Suprapubic skin (tissue), 4 donors: ENCODE results near the gene CBR1. TPM values are rescaled to one million over a fixed set of nuclear protein-coding genes. Genes with fewer than 3 reads are reported as not detected.

Experiments
- DNase-seq, 2 donors: peaks; one replicate each; pipeline ENCODE4 v3.0.0-alpha.2; 2019; ENCODE audit warnings: low spot score in 2 of 2
- H3K27ac ChIP-seq: fragments of 200-600 bp; sonication (generic); one replicate; pipeline ENCODE4 v1.5.1; 2019
- H3K27me3 ChIP-seq: fragments of 200-600 bp; sonication (generic); one replicate; pipeline ENCODE4 v1.5.1; 2019
- H3K36me3 ChIP-seq: fragments of 200-600 bp; sonication (generic); one replicate; pipeline ENCODE4 v1.5.1; 2019
- H3K4me1 ChIP-seq: fragments of 200-600 bp; sonication (generic); one replicate; pipeline ENCODE4 v1.5.1; 2019
- H3K4me3 ChIP-seq: fragments of 200-600 bp; sonication (generic); one replicate; pipeline ENCODE4 v1.5.1; 2019; ENCODE audit warnings: mild to moderate bottlenecking
- H3K9me3 ChIP-seq: fragments of 200-600 bp; sonication (generic); one replicate; pipeline ENCODE4 v1.5.1; 2019
- CTCF ChIP-seq, 2 donors: fragments of 200-600 bp in 1 of 2; fragments of 450-650 bp in 1 of 2; sonication (generic) in 1 of 2; IDR thresholded peaks; one replicate each; pipeline ENCODE4 v1.5.1; 2016 to 2019; ENCODE audit warnings: antibody characterized with exemption in 2 of 2, mild to moderate bottlenecking in 1 of 2, moderate library complexity in 1 of 2
- EP300 ChIP-seq: sonication (generic); formaldehyde crosslinking; IDR thresholded peaks from one replicate; pipeline ENCODE4 v1.6.1; 2017; ENCODE audit warnings: antibody characterized with exemption
- POLR2A ChIP-seq, 2 donors: fragments of 450-650 bp; IDR thresholded peaks; one replicate each; pipeline ENCODE4 v1.6.1; 2017; ENCODE audit warnings: antibody characterized with exemption in 2 of 2, mild to moderate bottlenecking in 2 of 2, moderate library complexity in 2 of 2
- POLR2AphosphoS5 ChIP-seq, 3 donors: sonication (generic); formaldehyde crosslinking; IDR thresholded peaks; one replicate each; pipeline ENCODE4 v1.6.1; 2017; ENCODE audit warnings: antibody characterized with exemption in 3 of 3
- WGBS: methylation state at CpG from one replicate; pipeline ENCODE4 v1.1.5; 2018; 5-methylcytosine and 5-hydroxymethylcytosine counted together
- total RNA-seq, 4 donors: library from RNA; depleted of rRNA; stranded (reverse); fragments of >200 nt; gene quantifications; one replicate each; pipeline ENCODE4 v1.1.0, GENCODE V29; 2016

The CBR1 gene
- total RNA-seq, 4 donors from 2014 or later: 205 to 450 (median 302) TPM

- no peaks in the 10 kb centered on the region for H3K9me3 ChIP-seq
- no peak overlapping the region for H3K4me3 ChIP-seq
- H3K27ac ChIP-seq: no peak overlapping the region
- peaks cover 9% of the 10 kb centered on the region for H3K4me1 ChIP-seq
- no peak for DNase-seq
- 96% methylated on average over 5 of the region's 7 CpGs for WGBS
- no peaks in the 10 kb centered on the region for H3K27me3 ChIP-seq
- peaks cover 79% of the 10 kb centered on the region for H3K36me3 ChIP-seq
- TF ChIP-seq POLR2AphosphoS5 (IDR thresholded peaks at IDR 0.05): no peak
- TF ChIP-seq CTCF (IDR thresholded peaks at IDR 0.05): no peak
- TF ChIP-seq EP300: no peak
- no peak for TF ChIP-seq POLR2A (IDR thresholded peaks at IDR 0.05)
These were observed 21.5 kb upstream of the CBR1 start for GRCh38 chr21:36048357-36048756.

- TF ChIP-seq POLR2A (IDR thresholded peaks at IDR 0.05): no peak
- peak in 1 of 3 donors; percentile 21 for TF ChIP-seq POLR2AphosphoS5 (IDR thresholded peaks at IDR 0.05)
- no peak for DNase-seq
- H3K9me3 ChIP-seq: no peaks in the 10 kb centered on the region
- peaks cover 23% of the 10 kb centered on the region for H3K4me1 ChIP-seq
- peaks cover 76% of the 10 kb centered on the region for H3K36me3 ChIP-seq
- 51% methylated on average over 10 of the region's 10 CpGs for WGBS
- peak overlapping the region; percentile 51 for H3K27ac ChIP-seq
- no peaks in the 10 kb centered on the region for H3K27me3 ChIP-seq
- no peak overlapping the region for H3K4me3 ChIP-seq
These were observed 16.7 kb upstream of the CBR1 start for GRCh38 chr21:36052860-36053714.

- Histone ChIP-seq H3K27me3 (no peaks in the 10 kb centered on the region), H3K4me1 (peaks cover 29% of the 10 kb centered on the region), H3K27ac (peak overlapping the region; percentile 51), H3K36me3 (peaks cover 71% of the 10 kb centered on the region), H3K9me3 (no peaks in the 10 kb centered on the region), H3K4me3 (no peak overlapping the region)
- WGBS: 96% methylated on average over 3 of the region's 3 CpGs
- no peak for TF ChIP-seq POLR2AphosphoS5 (IDR thresholded peaks at IDR 0.05)
- TF ChIP-seq CTCF (IDR thresholded peaks at IDR 0.05): no peak
- no peak for TF ChIP-seq POLR2A (IDR thresholded peaks at IDR 0.05)
- TF ChIP-seq EP300: no peak
- DNase-seq: no peak
These were observed 16.1 kb upstream of the CBR1 start for GRCh38 chr21:36053715-36054062.

- Histone ChIP-seq H3K27me3 (no peaks in the 10 kb centered on the region), H3K27ac (no peak overlapping the region), H3K36me3 (peaks cover 57% of the 10 kb centered on the region), H3K4me3 (no peak overlapping the region), H3K9me3 (no peaks in the 10 kb centered on the region), H3K4me1 (peaks cover 39% of the 10 kb centered on the region)
- TF ChIP-seq EP300 (no peak), POLR2AphosphoS5 (IDR thresholded peaks at IDR 0.05) (no peak), CTCF (IDR thresholded peaks at IDR 0.05) (no peak), POLR2A (IDR thresholded peaks at IDR 0.05) (no peak)
- no peak for DNase-seq
- 68% methylated on average over 3 of the region's 3 CpGs for WGBS
These were observed 14.3 kb upstream of the CBR1 start for GRCh38 chr21:36055551-36055950.

- Histone ChIP-seq H3K27me3 (no peaks in the 10 kb centered on the region), H3K4me3 (peak overlapping the region; percentile 56), H3K36me3 (peaks cover 26% of the 10 kb centered on the region), H3K27ac (peak overlapping the region; percentile 94), H3K4me1 (peaks cover 29% of the 10 kb centered on the region), H3K9me3 (no peaks in the 10 kb centered on the region)
- WGBS: 1% methylated on average over 24 of the region's 34 CpGs
- peak in 1 of 2 donors; percentile 78 for DNase-seq
- no peak for TF ChIP-seq EP300
- TF ChIP-seq POLR2AphosphoS5 (IDR thresholded peaks at IDR 0.05): no peak
- TF ChIP-seq CTCF (IDR thresholded peaks at IDR 0.05): no peak
- TF ChIP-seq POLR2A (IDR thresholded peaks at IDR 0.05): no peak
These were observed 10.0 kb upstream of the CBR1 start for GRCh38 chr21:36059823-36060158.
